ENCODE measurements around the gene FYB1. TPM values are rescaled to one million over a fixed set of nuclear protein-coding genes. Genes with fewer than 3 reads are reported as not detected.

FYB1 gene
- total and polyA plus RNA-seq, 2 experiments from 2014 or later: not detected

DNA sequence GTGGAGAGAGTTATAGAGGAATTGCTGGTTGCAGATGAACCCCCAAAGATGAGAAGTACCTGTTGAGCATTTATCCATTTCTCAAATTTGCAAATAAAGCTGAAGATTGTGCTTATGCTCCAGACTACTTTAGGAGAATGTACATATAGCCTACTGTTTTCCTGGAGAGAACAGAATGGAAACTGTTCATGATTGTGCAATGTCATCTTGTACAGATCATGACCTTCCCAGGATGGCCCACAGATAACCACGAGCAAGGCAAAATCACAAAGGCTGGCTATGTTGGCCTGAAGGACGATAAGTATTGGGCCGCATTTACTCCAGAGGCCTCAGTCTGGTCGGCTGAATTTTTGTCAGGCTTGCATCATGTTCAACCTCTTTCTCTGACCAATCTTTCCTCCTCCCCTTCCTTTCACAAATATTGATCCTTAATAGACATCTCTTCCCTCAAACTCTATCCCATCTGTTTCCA, 116.6 kb downstream of the FYB1 start:
- H3K36me3 Mint-ChIP-seq (ENCODE audit: low read depth): no peaks in the 10 kb centered on the region
- H3K4me1 Mint-ChIP-seq: no peaks in the 10 kb centered on the region; the same call in 2 of the 3 replicates
- TF ChIP-seq, protein P1, sequence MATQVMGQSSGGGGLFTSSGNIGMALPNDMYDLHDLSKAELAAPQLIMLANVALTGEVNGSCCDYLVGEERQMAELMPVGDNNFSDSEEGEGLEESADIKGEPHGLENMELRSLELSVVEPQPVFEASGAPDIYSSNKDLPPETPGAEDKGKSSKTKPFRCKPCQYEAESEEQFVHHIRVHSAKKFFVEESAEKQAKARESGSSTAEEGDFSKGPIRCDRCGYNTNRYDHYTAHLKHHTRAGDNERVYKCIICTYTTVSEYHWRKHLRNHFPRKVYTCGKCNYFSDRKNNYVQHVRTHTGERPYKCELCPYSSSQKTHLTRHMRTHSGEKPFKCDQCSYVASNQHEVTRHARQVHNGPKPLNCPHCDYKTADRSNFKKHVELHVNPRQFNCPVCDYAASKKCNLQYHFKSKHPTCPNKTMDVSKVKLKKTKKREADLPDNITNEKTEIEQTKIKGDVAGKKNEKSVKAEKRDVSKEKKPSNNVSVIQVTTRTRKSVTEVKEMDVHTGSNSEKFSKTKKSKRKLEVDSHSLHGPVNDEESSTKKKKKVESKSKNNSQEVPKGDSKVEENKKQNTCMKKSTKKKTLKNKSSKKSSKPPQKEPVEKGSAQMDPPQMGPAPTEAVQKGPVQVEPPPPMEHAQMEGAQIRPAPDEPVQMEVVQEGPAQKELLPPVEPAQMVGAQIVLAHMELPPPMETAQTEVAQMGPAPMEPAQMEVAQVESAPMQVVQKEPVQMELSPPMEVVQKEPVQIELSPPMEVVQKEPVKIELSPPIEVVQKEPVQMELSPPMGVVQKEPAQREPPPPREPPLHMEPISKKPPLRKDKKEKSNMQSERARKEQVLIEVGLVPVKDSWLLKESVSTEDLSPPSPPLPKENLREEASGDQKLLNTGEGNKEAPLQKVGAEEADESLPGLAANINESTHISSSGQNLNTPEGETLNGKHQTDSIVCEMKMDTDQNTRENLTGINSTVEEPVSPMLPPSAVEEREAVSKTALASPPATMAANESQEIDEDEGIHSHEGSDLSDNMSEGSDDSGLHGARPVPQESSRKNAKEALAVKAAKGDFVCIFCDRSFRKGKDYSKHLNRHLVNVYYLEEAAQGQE (IDR thresholded peaks at IDR 0.05; ENCODE audit: unreplicated experiment): no peak
- TF ChIP-seq NANOG (IDR thresholded peaks at IDR 0.05; ENCODE audit: borderline replicate concordance): no peak
- TF ChIP-seq STAT1 (IDR thresholded peaks at IDR 0.05; ENCODE audit: unreplicated experiment): no peak
- TF ChIP-seq JUNB (IDR thresholded peaks at IDR 0.05; ENCODE audit: unreplicated experiment): no peak
- TF ChIP-seq POLR2AphosphoS5 (IDR thresholded peaks at IDR 0.05; ENCODE audit: low read depth): no peak
- TF ChIP-seq, protein P2, sequence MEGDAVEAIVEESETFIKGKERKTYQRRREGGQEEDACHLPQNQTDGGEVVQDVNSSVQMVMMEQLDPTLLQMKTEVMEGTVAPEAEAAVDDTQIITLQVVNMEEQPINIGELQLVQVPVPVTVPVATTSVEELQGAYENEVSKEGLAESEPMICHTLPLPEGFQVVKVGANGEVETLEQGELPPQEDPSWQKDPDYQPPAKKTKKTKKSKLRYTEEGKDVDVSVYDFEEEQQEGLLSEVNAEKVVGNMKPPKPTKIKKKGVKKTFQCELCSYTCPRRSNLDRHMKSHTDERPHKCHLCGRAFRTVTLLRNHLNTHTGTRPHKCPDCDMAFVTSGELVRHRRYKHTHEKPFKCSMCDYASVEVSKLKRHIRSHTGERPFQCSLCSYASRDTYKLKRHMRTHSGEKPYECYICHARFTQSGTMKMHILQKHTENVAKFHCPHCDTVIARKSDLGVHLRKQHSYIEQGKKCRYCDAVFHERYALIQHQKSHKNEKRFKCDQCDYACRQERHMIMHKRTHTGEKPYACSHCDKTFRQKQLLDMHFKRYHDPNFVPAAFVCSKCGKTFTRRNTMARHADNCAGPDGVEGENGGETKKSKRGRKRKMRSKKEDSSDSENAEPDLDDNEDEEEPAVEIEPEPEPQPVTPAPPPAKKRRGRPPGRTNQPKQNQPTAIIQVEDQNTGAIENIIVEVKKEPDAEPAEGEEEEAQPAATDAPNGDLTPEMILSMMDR (conservative IDR thresholded peaks at IDR 0.05; ENCODE audit: low read depth in 2 of 2): no peak
- Histone ChIP-seq H3K36me3 (ENCODE audit: insufficient read depth) (no peaks in the 10 kb centered on the region), H2AFZ (no peak overlapping the region), H3K27ac (ENCODE audit: low read depth) (no peak overlapping the region), H3K9me2 (ENCODE audit: insufficient read depth) (peaks cover 3% of the 10 kb centered on the region; the same call in 1 of the 2 replicates), H3K4me1 (ENCODE audit: insufficient read depth) (no peaks in the 10 kb centered on the region), H3K4me3 (no peak overlapping the region), H4K20me1 (replicated peaks; ENCODE audit: insufficient read depth) (no peaks in the 10 kb centered on the region), H3K27me3 (ENCODE audit: insufficient read depth) (no peaks in the 10 kb centered on the region), H3K79me2 (replicated peaks; ENCODE audit: insufficient read depth) (no peaks in the 10 kb centered on the region), H3F3A (replicated peaks; ENCODE audit: low read depth) (no peaks in the 10 kb centered on the region), H3K4me2 (no peak overlapping the region)
- ATAC-seq (no peak), DNase-seq (ENCODE audit: low spot score) (no peak)
- H3K27ac Mint-ChIP-seq: no peak overlapping the region
- H3K4me3 Mint-ChIP-seq: no peak overlapping the region
- no peaks in the 10 kb centered on the region for H3K9me3 Mint-ChIP-seq
- H3K27me3 Mint-ChIP-seq (ENCODE audit: insufficient read depth, low read depth, poor library complexity): peaks cover 6% of the 10 kb centered on the region

DNA sequence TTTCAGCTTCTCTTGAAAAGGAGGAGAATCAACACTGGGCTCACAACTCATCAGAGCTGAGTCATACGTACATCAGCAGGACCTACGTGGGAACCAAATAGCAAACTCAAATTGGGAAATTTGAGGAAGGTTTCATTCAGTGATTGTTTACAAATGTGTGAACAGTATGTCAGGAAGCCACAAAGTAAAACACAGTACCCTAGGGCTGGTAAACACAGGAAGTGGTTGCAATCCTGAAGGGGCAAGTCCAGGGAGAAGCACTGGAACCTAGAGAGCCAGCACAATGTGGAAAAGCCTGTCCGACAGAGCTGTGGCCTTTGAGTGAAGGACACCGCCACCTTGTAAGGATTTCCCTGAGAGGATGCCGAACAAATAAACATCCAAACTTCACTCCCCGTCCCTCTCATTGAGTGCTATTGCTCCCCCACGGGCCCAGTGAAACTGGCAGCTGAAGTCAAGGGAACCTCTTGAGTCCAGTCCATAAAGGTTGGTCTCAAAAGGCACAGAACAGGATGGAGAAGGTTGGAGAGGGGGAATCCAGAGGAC, 118.4 kb downstream of the FYB1 start:
- DNase-seq (ENCODE audit: low spot score) (no peak), ATAC-seq (no peak)
- Histone ChIP-seq H3F3A (replicated peaks; ENCODE audit: low read depth) (no peaks in the 10 kb centered on the region), H3K4me3 (no peak overlapping the region), H2AFZ (peak overlapping the region; percentile 78; the same call in 1 of the 2 replicates), H3K9me2 (ENCODE audit: insufficient read depth) (peaks cover 3% of the 10 kb centered on the region; the same call in 1 of the 2 replicates), H3K27me3 (ENCODE audit: insufficient read depth) (no peaks in the 10 kb centered on the region), H4K20me1 (replicated peaks; ENCODE audit: insufficient read depth) (no peaks in the 10 kb centered on the region), H3K79me2 (replicated peaks; ENCODE audit: insufficient read depth) (no peaks in the 10 kb centered on the region), H3K4me2 (no peak overlapping the region), H3K36me3 (ENCODE audit: insufficient read depth) (no peaks in the 10 kb centered on the region), H3K27ac (ENCODE audit: low read depth) (no peak overlapping the region), H3K4me1 (ENCODE audit: insufficient read depth) (no peaks in the 10 kb centered on the region)
- Mint-ChIP-seq H3K27ac (no peak overlapping the region), H3K9me3 (no peaks in the 10 kb centered on the region), H3K4me3 (no peak overlapping the region), H3K36me3 (ENCODE audit: low read depth) (no peaks in the 10 kb centered on the region), H3K4me1 (no peaks in the 10 kb centered on the region; the same call in 2 of the 3 replicates), H3K27me3 (ENCODE audit: insufficient read depth, low read depth, poor library complexity) (peaks cover 6% of the 10 kb centered on the region)
- TF ChIP-seq CREB1 (CRISPR knock-in tag; IDR thresholded peaks at IDR 0.05; ENCODE audit: low read depth) (no peak), EZH2 (IDR thresholded peaks at IDR 0.05; ENCODE audit: low read depth, unreplicated experiment) (no peak)
- TF ChIP-seq, protein P2 (conservative IDR thresholded peaks at IDR 0.05; ENCODE audit: low read depth in 2 of 2): no peak

Measured in GM23338 (cell line).